T-helper 1 cell treated with Interleukin-12 subunit alpha and Interleukin-12 subunit beta and Interleukin-4 antibody, amounts not matched to agents 30 μg/mL and 1 μg/mL, for 36 hours (primary cell): Measurements from ENCODE around the gene PLEKHA1.

Source experiments
- H3K27ac Mint-ChIP-seq: one replicate; pipeline ENCODE4 v1.8.0; 2021; ENCODE audit warnings: mild to moderate bottlenecking, mixed read lengths
- H3K27me3 Mint-ChIP-seq: one replicate; pipeline ENCODE4 v1.8.0; 2021; ENCODE audit warnings: low read depth, mixed read lengths
- H3K36me3 Mint-ChIP-seq: one replicate; pipeline ENCODE4 v1.8.0; 2021; ENCODE audit warnings: low read depth, mixed read lengths
- H3K4me1 Mint-ChIP-seq: one replicate; pipeline ENCODE4 v1.8.0; 2021; ENCODE audit warnings: low read depth, mixed read lengths
- H3K4me3 Mint-ChIP-seq: one replicate; pipeline ENCODE4 v1.8.0; 2021; ENCODE audit warnings: mild to moderate bottlenecking, moderate library complexity, mixed read lengths
- H3K9me3 Mint-ChIP-seq: one replicate; pipeline ENCODE4 v1.8.0; 2021; ENCODE audit warnings: mixed read lengths

PLEKHA1 gene

GRCh38 chr10:122379537-122379936 is 5.0 kb downstream of the PLEKHA1 start:
- Mint-ChIP-seq H3K27ac (no peak overlapping the region), H3K36me3 (no peaks in the 10 kb centered on the region), H3K4me3 (no peak overlapping the region), H3K4me1 (peaks cover 9% of the 10 kb centered on the region), H3K27me3 (peaks cover 54% of the 10 kb centered on the region), H3K9me3 (peaks cover 8% of the 10 kb centered on the region)

GRCh38 chr10:122380703-122381102 is 6.2 kb downstream of the PLEKHA1 start:
- Mint-ChIP-seq H3K36me3 (no peaks in the 10 kb centered on the region), H3K4me1 (peaks cover 3% of the 10 kb centered on the region), H3K4me3 (no peak overlapping the region), H3K9me3 (peaks cover 8% of the 10 kb centered on the region), H3K27me3 (peaks cover 48% of the 10 kb centered on the region), H3K27ac (no peak overlapping the region)

- peaks cover 8% of the 10 kb centered on the region for H3K9me3 Mint-ChIP-seq
- no peak overlapping the region for H3K27ac Mint-ChIP-seq
- peaks cover 47% of the 10 kb centered on the region for H3K27me3 Mint-ChIP-seq
- no peak overlapping the region for H3K4me3 Mint-ChIP-seq
- H3K36me3 Mint-ChIP-seq = no peaks in the 10 kb centered on the region
- H3K4me1 Mint-ChIP-seq = no peaks in the 10 kb centered on the region
Measured at GRCh38 chr10:122381680-122382079, 7.2 kb downstream of the PLEKHA1 start.

- Mint-ChIP-seq H3K9me3 (no peaks in the 10 kb centered on the region), H3K4me3 (no peak overlapping the region), H3K27me3 (peaks cover 17% of the 10 kb centered on the region), H3K27ac (no peak overlapping the region), H3K36me3 (no peaks in the 10 kb centered on the region), H3K4me1 (peaks cover 2% of the 10 kb centered on the region)
Measured at GRCh38 chr10:122386514-122386913, 12.0 kb downstream of the PLEKHA1 start.

GRCh38 chr10:122387572-122387971 is 13.1 kb downstream of the PLEKHA1 start:
- Mint-ChIP-seq H3K36me3 (no peaks in the 10 kb centered on the region), H3K27me3 (peaks cover 23% of the 10 kb centered on the region), H3K27ac (no peak overlapping the region), H3K4me1 (peaks cover 2% of the 10 kb centered on the region), H3K9me3 (no peaks in the 10 kb centered on the region), H3K4me3 (no peak overlapping the region)

- Mint-ChIP-seq H3K27me3 (peaks cover 23% of the 10 kb centered on the region), H3K9me3 (no peaks in the 10 kb centered on the region), H3K36me3 (peaks cover 2% of the 10 kb centered on the region), H3K4me3 (no peak overlapping the region), H3K27ac (no peak overlapping the region), H3K4me1 (peaks cover 2% of the 10 kb centered on the region)
Measured at GRCh38 chr10:122388287-122388997, 13.9 kb downstream of the PLEKHA1 start.

GRCh38 chr10:122390271-122390670 is 15.8 kb downstream of the PLEKHA1 start:
- H3K27ac Mint-ChIP-seq = no peak overlapping the region
- H3K4me1 Mint-ChIP-seq = peaks cover 2% of the 10 kb centered on the region
- peaks cover 17% of the 10 kb centered on the region for H3K27me3 Mint-ChIP-seq

GRCh38 chr10:122390679-122391078 is 16.2 kb downstream of the PLEKHA1 start:
- peaks cover 2% of the 10 kb centered on the region for H3K4me1 Mint-ChIP-seq
- H3K4me3 Mint-ChIP-seq = no peak overlapping the region
- no peak overlapping the region for H3K27ac Mint-ChIP-seq

More at GRCh38 chr10:122390271-122390670, 15.8 kb downstream of the PLEKHA1 start:
- H3K9me3 Mint-ChIP-seq = no peaks in the 10 kb centered on the region
- no peak overlapping the region for H3K4me3 Mint-ChIP-seq
- peaks cover 3% of the 10 kb centered on the region for H3K36me3 Mint-ChIP-seq

GRCh38 chr10:122391875-122392274 is 17.4 kb downstream of the PLEKHA1 start:
- H3K4me1 Mint-ChIP-seq = peaks cover 2% of the 10 kb centered on the region
- no peaks in the 10 kb centered on the region for H3K9me3 Mint-ChIP-seq
- H3K36me3 Mint-ChIP-seq = peaks cover 3% of the 10 kb centered on the region
- H3K27me3 Mint-ChIP-seq = peaks cover 10% of the 10 kb centered on the region
- H3K27ac Mint-ChIP-seq = no peak overlapping the region
- H3K4me3 Mint-ChIP-seq = no peak overlapping the region

More at GRCh38 chr10:122390679-122391078, 16.2 kb downstream of the PLEKHA1 start:
- H3K27me3 Mint-ChIP-seq = peaks cover 17% of the 10 kb centered on the region
- H3K9me3 Mint-ChIP-seq = no peaks in the 10 kb centered on the region
- H3K36me3 Mint-ChIP-seq = peaks cover 3% of the 10 kb centered on the region

GRCh38 chr10:122392835-122393234 is 18.3 kb downstream of the PLEKHA1 start:
- Mint-ChIP-seq H3K4me3 (no peak overlapping the region), H3K9me3 (no peaks in the 10 kb centered on the region), H3K27me3 (peaks cover 9% of the 10 kb centered on the region), H3K4me1 (peaks cover 2% of the 10 kb centered on the region), H3K36me3 (peaks cover 3% of the 10 kb centered on the region), H3K27ac (no peak overlapping the region)

- Mint-ChIP-seq H3K27me3 (peaks cover 9% of the 10 kb centered on the region), H3K4me1 (no peaks in the 10 kb centered on the region), H3K4me3 (no peak overlapping the region), H3K9me3 (no peaks in the 10 kb centered on the region), H3K36me3 (peaks cover 3% of the 10 kb centered on the region), H3K27ac (no peak overlapping the region)
Measured at GRCh38 chr10:122393288-122393687, 18.8 kb downstream of the PLEKHA1 start.

GRCh38 chr10:122402548-122403131 is 28.1 kb downstream of the PLEKHA1 start:
- peaks cover 8% of the 10 kb centered on the region for H3K27me3 Mint-ChIP-seq
- H3K9me3 Mint-ChIP-seq = no peaks in the 10 kb centered on the region
- H3K4me1 Mint-ChIP-seq = peaks cover 5% of the 10 kb centered on the region
- H3K27ac Mint-ChIP-seq = no peak overlapping the region
- no peaks in the 10 kb centered on the region for H3K36me3 Mint-ChIP-seq
- no peak overlapping the region for H3K4me3 Mint-ChIP-seq

- H3K4me3 Mint-ChIP-seq = no peak overlapping the region
- H3K9me3 Mint-ChIP-seq = no peaks in the 10 kb centered on the region
- no peak overlapping the region for H3K27ac Mint-ChIP-seq
- no peaks in the 10 kb centered on the region for H3K36me3 Mint-ChIP-seq
- peaks cover 8% of the 10 kb centered on the region for H3K27me3 Mint-ChIP-seq
- peaks cover 8% of the 10 kb centered on the region for H3K4me1 Mint-ChIP-seq
Measured at GRCh38 chr10:122404576-122404975, 30.1 kb downstream of the PLEKHA1 start.

GRCh38 chr10:122407375-122408125 is 33.0 kb downstream of the PLEKHA1 start:
- Mint-ChIP-seq H3K4me3 (no peak overlapping the region), H3K27ac (no peak overlapping the region)

GRCh38 chr10:122413327-122413726 is 38.8 kb downstream of the PLEKHA1 start:
- H3K27me3 Mint-ChIP-seq = peaks cover 4% of the 10 kb centered on the region
- peaks cover 2% of the 10 kb centered on the region for H3K36me3 Mint-ChIP-seq
- no peak overlapping the region for H3K4me3 Mint-ChIP-seq
- no peaks in the 10 kb centered on the region for H3K9me3 Mint-ChIP-seq
- peaks cover 5% of the 10 kb centered on the region for H3K4me1 Mint-ChIP-seq
- no peak overlapping the region for H3K27ac Mint-ChIP-seq

More at GRCh38 chr10:122407375-122408125, 33.0 kb downstream of the PLEKHA1 start:
- H3K4me1 Mint-ChIP-seq = peaks cover 8% of the 10 kb centered on the region
- H3K9me3 Mint-ChIP-seq = no peaks in the 10 kb centered on the region
- peaks cover 12% of the 10 kb centered on the region for H3K27me3 Mint-ChIP-seq
- no peaks in the 10 kb centered on the region for H3K36me3 Mint-ChIP-seq
